Naive thymus-derived CD4-positive, alpha-beta T cell (primary cell): Measurements from ENCODE around the gene ATAD2B. TPM values are rescaled to one million over a fixed set of nuclear protein-coding genes. Genes with fewer than 3 reads are reported as not detected.

Source experiments
- ATAC-seq: fragments of 150-1000 bp; cut with Tn5 transposase; 2 replicates; pipeline ENCODE4 v1.10.0; 2021; ENCODE audit warnings: mild to moderate bottlenecking, moderate library complexity
- CTCF ChIA-PET: fragments of 350-600 bp; sonication (Branson Sonifier 250); formaldehyde crosslinking; loops from one replicate; lab custom pipeline; 2021; ENCODE audit warnings: antibody characterized with exemption; lab: Charles Lee
- POLR2A ChIA-PET: fragments of 350-600 bp; sonication (Branson Sonifier 250); formaldehyde crosslinking; loops from one replicate; lab custom pipeline; 2021; ENCODE audit warnings: antibody characterized with exemption, inconsistent platforms; lab: Charles Lee
- DNase-seq, 9 donors: peaks; one replicate each; pipeline versions ENCODE4 v3.0.0 to v3.0.0-alpha.2; 2020 to 2022; ENCODE audit warnings: mixed read lengths in 1 of 9
- H3K27ac ChIP-seq: one replicate; pipeline ENCODE4 v1.7.0; 2013; ENCODE audit warnings: mild to moderate bottlenecking, low read depth, low read length, moderate library complexity
- H3K27me3 ChIP-seq, 2 donors: one replicate each; pipeline ENCODE4 v1.7.0; 2013; ENCODE audit warnings: low read length in 2 of 2, mild to moderate bottlenecking in 2 of 2, moderate library complexity in 2 of 2; ENCODE audit not compliant: control insufficient read depth in 2 of 2, insufficient read depth in 2 of 2
- H3K36me3 ChIP-seq, 3 experiments: 1 replicate in 2 of 3; 2 replicates in 1 of 3; pipeline ENCODE4 v1.7.0; 2013; ENCODE audit warnings: low read length in 3 of 3, mild to moderate bottlenecking in 3 of 3, moderate library complexity in 1 of 3; ENCODE audit not compliant: insufficient read depth in 3 of 3, control insufficient read depth in 2 of 3
- H3K4me1 ChIP-seq, 2 donors: one replicate each; pipeline ENCODE4 v1.7.0; 2013; ENCODE audit warnings: low read length in 2 of 2, mild to moderate bottlenecking in 2 of 2, moderate library complexity in 1 of 2; ENCODE audit not compliant: control insufficient read depth in 2 of 2, insufficient read depth in 2 of 2
- H3K4me3 ChIP-seq: 2 replicates; pipeline ENCODE4 v1.7.0; 2013; ENCODE audit warnings: mild to moderate bottlenecking, low read length
- H3K9me3 ChIP-seq, 3 experiments: 1 replicate in 2 of 3; 2 replicates in 1 of 3; pipeline ENCODE4 v1.7.0; 2013; ENCODE audit warnings: low read length in 3 of 3; ENCODE audit not compliant: control insufficient read depth in 2 of 3
- H3K27ac Mint-ChIP-seq, 9 donors: one replicate each; pipeline ENCODE4 v1.8.0; 2020 to 2022; ENCODE audit warnings: mixed read lengths in 9 of 9, mild to moderate bottlenecking in 8 of 9, moderate library complexity in 5 of 9, inconsistent platforms in 2 of 9
- H3K27me3 Mint-ChIP-seq, 5 donors: one replicate each; pipeline ENCODE4 v1.8.0; 2021 to 2022; ENCODE audit warnings: mixed read lengths in 5 of 5, mild to moderate bottlenecking in 1 of 5
- H3K36me3 Mint-ChIP-seq, 5 donors: one replicate each; pipeline ENCODE4 v1.8.0; 2020 to 2022; ENCODE audit warnings: mixed read lengths in 5 of 5, mild to moderate bottlenecking in 3 of 5, inconsistent platforms in 1 of 5
- H3K4me1 Mint-ChIP-seq, 7 donors: one replicate each; pipeline ENCODE4 v1.8.0; 2020 to 2022; ENCODE audit warnings: mixed read lengths in 7 of 7, mild to moderate bottlenecking in 3 of 7, inconsistent platforms in 1 of 7
- H3K4me3 Mint-ChIP-seq, 10 donors: one replicate each; pipeline ENCODE4 v1.8.0; 2020 to 2022; ENCODE audit warnings: mild to moderate bottlenecking in 10 of 10, mixed read lengths in 10 of 10, moderate library complexity in 6 of 10, inconsistent platforms in 2 of 10
- H3K9me3 Mint-ChIP-seq, 11 donors: one replicate each; pipeline ENCODE4 v1.8.0; 2020 to 2022; ENCODE audit warnings: mixed read lengths in 11 of 11, mild to moderate bottlenecking in 4 of 11, inconsistent platforms in 1 of 11, moderate library complexity in 1 of 11
- intact Hi-C, 2 donors: fragments of 100-400 bp; cut with micrococcal nuclease; formaldehyde crosslinking; loops; one replicate each; pipeline ENCODE4 v1.15.1; 2023
- polyA plus RNA-seq, 2 donors: library from polyadenylated mRNA; unstranded; fragments of 300-500 nt; fragmentation: Illumina TruSeq; gene quantifications; one replicate each; pipeline ENCODE4 v1.2.3, GENCODE V29; 2021
- total RNA-seq, 6 experiments: library from RNA in 5 of 6; stranded (reverse) in 5 of 6; gene quantifications; 1 replicate in 5 of 6; 2 replicates in 1 of 6; pipeline ENCODE4 v1.2.3 and lab custom pipeline; 2021 to 2026

ATAD2B gene
- total and polyA plus RNA-seq, 7 experiments from 2014 or later: 10.2 to 55.8 (median 38.0) TPM

GRCh38 chr2:23844905-23845304 lies 82.0 kb downstream of the ATAD2B start:
- Mint-ChIP-seq H3K36me3 (peaks cover 9 to 46% (median 40%) of the 10 kb centered on the region in 5 donors), H3K9me3 (peaks cover 0 to 10% (median 0%) of the 10 kb centered on the region in 11 donors), H3K27ac (no peak overlapping the region), H3K4me3 (no peak overlapping the region), H3K4me1 (peaks cover 3 to 18% (median 7%) of the 10 kb centered on the region in 7 donors), H3K27me3 (no peaks in the 10 kb centered on the region)
- POLR2A ChIA-PET: no interaction called here
- CTCF ChIA-PET: no interaction called here
- intact Hi-C loops: no loop called here
- ATAC-seq: no peak
- Histone ChIP-seq H3K27ac (no peak overlapping the region), H3K4me3 (no peak overlapping the region), H3K9me3 (no peaks in the 10 kb centered on the region), H3K36me3 (peaks cover 0 to 4% (median 0%) of the 10 kb centered on the region in 3 experiments), H3K4me1 (no peaks in the 10 kb centered on the region), H3K27me3 (no peaks in the 10 kb centered on the region)
- DNase-seq: no peak

GRCh38 chr2:23843051-23843976 lies 83.6 kb downstream of the ATAD2B start:
- ChIA-PET CTCF (interaction anchor here (0.6 to 1.3 kb wide), 3 partner anchors 19 to 492 kb away, joined by 3 to 5 read pairs (median 4); no protein-coding TSS in a partner anchor), POLR2A (no interaction called here)
- Mint-ChIP-seq H3K36me3 (peaks cover 9 to 48% (median 41%) of the 10 kb centered on the region in 5 donors), H3K27ac (peak overlapping the region in 1 of 9 donors; percentile 23), H3K4me1 (peaks cover 3 to 18% (median 7%) of the 10 kb centered on the region in 7 donors), H3K9me3 (peaks cover 0 to 10% (median 0%) of the 10 kb centered on the region in 11 donors), H3K27me3 (no peaks in the 10 kb centered on the region), H3K4me3 (no peak overlapping the region)
- H3K9me3 ChIP-seq: no peaks in the 10 kb centered on the region
- H3K4me1 ChIP-seq: no peaks in the 10 kb centered on the region
- no peak overlapping the region for H3K27ac ChIP-seq
- H3K4me3 ChIP-seq: no peak overlapping the region
- intact Hi-C loops: no loop called here
- no peaks in the 10 kb centered on the region for H3K27me3 ChIP-seq
- DNase-seq (no peak), ATAC-seq (no peak)
- H3K36me3 ChIP-seq: peaks cover 0 to 4% (median 0%) of the 10 kb centered on the region in 3 experiments

- Mint-ChIP-seq H3K36me3 (peaks cover 9 to 56% (median 53%) of the 10 kb centered on the region in 5 donors), H3K27me3 (no peaks in the 10 kb centered on the region), H3K27ac (peak overlapping the region in 4 of 9 donors; percentile 6 to 56 (median 16)), H3K4me3 (no peak overlapping the region), H3K4me1 (peaks cover 3 to 20% (median 7%) of the 10 kb centered on the region in 7 donors), H3K9me3 (peaks cover 0 to 10% (median 0%) of the 10 kb centered on the region in 11 donors)
- ChIA-PET CTCF (no interaction called here), POLR2A (no interaction called here)
- DNase-seq (no peak), ATAC-seq (no peak)
- Histone ChIP-seq H3K36me3 (peaks cover 0 to 22% (median 0%) of the 10 kb centered on the region in 3 experiments), H3K27ac (no peak overlapping the region), H3K4me3 (no peak overlapping the region), H3K9me3 (no peaks in the 10 kb centered on the region), H3K4me1 (no peaks in the 10 kb centered on the region), H3K27me3 (no peaks in the 10 kb centered on the region)
- intact Hi-C loops: no loop called here
Measured at GRCh38 chr2:23839919-23840578, 86.9 kb downstream of the ATAD2B start.

GRCh38 chr2:23838996-23839395 lies 87.9 kb downstream of the ATAD2B start:
- H3K36me3 Mint-ChIP-seq: peaks cover 4 to 48% (median 44%) of the 10 kb centered on the region in 5 donors
- H3K9me3 ChIP-seq: no peaks in the 10 kb centered on the region
- H3K4me3 ChIP-seq: no peak overlapping the region
- no peaks in the 10 kb centered on the region for H3K27me3 ChIP-seq
- DNase-seq (no peak), ATAC-seq (no peak)
- no peak overlapping the region for H3K27ac ChIP-seq
- no peaks in the 10 kb centered on the region for H3K4me1 ChIP-seq
- peaks cover 0 to 11% (median 4%) of the 10 kb centered on the region in 7 donors for H3K4me1 Mint-ChIP-seq
- intact Hi-C loops: no loop called here
- peaks cover 0 to 22% (median 0%) of the 10 kb centered on the region in 3 experiments for H3K36me3 ChIP-seq
- H3K4me3 Mint-ChIP-seq: no peak overlapping the region
- no peak overlapping the region for H3K27ac Mint-ChIP-seq
- CTCF ChIA-PET: no interaction called here
- H3K9me3 Mint-ChIP-seq: peaks cover 0 to 7% (median 0%) of the 10 kb centered on the region in 11 donors
- POLR2A ChIA-PET: no interaction called here
- H3K27me3 Mint-ChIP-seq: no peaks in the 10 kb centered on the region

GRCh38 chr2:23838581-23838980 lies 88.3 kb downstream of the ATAD2B start:
- intact Hi-C loops: no loop called here
- ATAC-seq (no peak), DNase-seq (no peak)
- Mint-ChIP-seq H3K4me3 (no peak overlapping the region), H3K27ac (no peak overlapping the region), H3K27me3 (no peaks in the 10 kb centered on the region), H3K9me3 (peaks cover 0 to 7% (median 0%) of the 10 kb centered on the region in 11 donors), H3K4me1 (peaks cover 0 to 11% (median 4%) of the 10 kb centered on the region in 7 donors), H3K36me3 (peaks cover 4 to 47% (median 43%) of the 10 kb centered on the region in 5 donors)
- Histone ChIP-seq H3K36me3 (peaks cover 0 to 22% (median 0%) of the 10 kb centered on the region in 3 experiments), H3K4me1 (no peaks in the 10 kb centered on the region), H3K27me3 (no peaks in the 10 kb centered on the region), H3K4me3 (no peak overlapping the region), H3K27ac (no peak overlapping the region), H3K9me3 (no peaks in the 10 kb centered on the region)
- CTCF ChIA-PET: no interaction called here
- POLR2A ChIA-PET: no interaction called here

GRCh38 chr2:23837871-23838270 lies 89.1 kb downstream of the ATAD2B start:
- Mint-ChIP-seq H3K27me3 (no peaks in the 10 kb centered on the region), H3K9me3 (peaks cover 0 to 7% (median 0%) of the 10 kb centered on the region in 11 donors), H3K4me3 (no peak overlapping the region), H3K36me3 (peaks cover 4 to 42% (median 38%) of the 10 kb centered on the region in 5 donors), H3K4me1 (peaks cover 0 to 5% (median 0%) of the 10 kb centered on the region in 7 donors), H3K27ac (peak overlapping the region in 1 of 9 donors; percentile 53)
- ATAC-seq (no peak), DNase-seq (no peak)
- Histone ChIP-seq H3K4me1 (no peaks in the 10 kb centered on the region), H3K27me3 (no peaks in the 10 kb centered on the region), H3K9me3 (no peaks in the 10 kb centered on the region), H3K27ac (no peak overlapping the region), H3K36me3 (peaks cover 0 to 22% (median 0%) of the 10 kb centered on the region in 3 experiments), H3K4me3 (no peak overlapping the region)
- POLR2A ChIA-PET: no interaction called here
- intact Hi-C loops: no loop called here
- CTCF ChIA-PET: interaction anchor here (0.6 kb wide), 1 partner anchor 247 kb away, joined by 3 read pairs; the partner anchor contains the start of gene TP53I3
